H1 (cell line): ENCODE measurements around the gene FAM24B. TPM values are rescaled to one million over a fixed set of nuclear protein-coding genes. Genes with fewer than 3 reads are reported as not detected.

ENCODE experiments used
- CTCF ChIA-PET: fragments of 300-600 bp; sonication (Branson Sonifier 250); formaldehyde crosslinking; loops from one replicate; lab custom pipeline; 2021; ENCODE audit not compliant: partially characterized antibody; lab: Charles Lee
- POLR2A ChIA-PET: fragments of 300-600 bp; sonication (Branson Sonifier 250); formaldehyde crosslinking; loops from one replicate; lab custom pipeline; 2021; ENCODE audit warnings: inconsistent platforms; ENCODE audit not compliant: partially characterized antibody; lab: Charles Lee
- DNase-seq, 2 experiments: peaks; one replicate each; pipeline versions ENCODE4 v3.0.0 to v3.0.0-alpha.2; 2010 to 2022; ENCODE audit warnings: low spot score in 2 of 2, low read depth in 1 of 2, mixed read lengths in 1 of 2
- FAIRE-seq: peaks from 2 replicates; lab custom pipeline; 2011; peaks lifted over from hg19 to GRCh38; lab: Jason Lieb, UNC
- H2AFZ ChIP-seq: 2 replicates; pipeline ENCODE4 v1.8.1; 2012; ENCODE audit warnings: low read length, inconsistent platforms
- H2AK5ac ChIP-seq: 2 replicates; pipeline ENCODE4 v1.6.1; 2013; ENCODE audit warnings: low read depth, low read length
- H2BK120ac ChIP-seq: replicated peaks from 2 replicates; pipeline ENCODE3; 2013; ENCODE audit warnings: low read depth, low read length, inconsistent platforms
- H2BK12ac ChIP-seq: 2 replicates; pipeline ENCODE4 v1.6.1; 2013; ENCODE audit warnings: low read depth, low read length
- H2BK15ac ChIP-seq: 2 replicates; pipeline ENCODE4 v1.6.1; 2013; ENCODE audit warnings: low read length
- H2BK20ac ChIP-seq: 2 replicates; pipeline ENCODE4 v1.6.1; 2013; ENCODE audit warnings: low read length
- H2BK5ac ChIP-seq: 2 replicates; pipeline ENCODE4 v1.6.1; 2013; ENCODE audit warnings: low read depth, low read length
- H3K14ac ChIP-seq: 2 replicates; pipeline ENCODE4 v1.6.1; 2013; ENCODE audit warnings: inconsistent platforms; ENCODE audit not compliant: insufficient read length
- H3K18ac ChIP-seq: 2 replicates; pipeline ENCODE4 v1.6.1; 2013; ENCODE audit warnings: low read length; ENCODE audit errors: extremely low read depth
- H3K23ac ChIP-seq: 2 replicates; pipeline ENCODE4 v1.6.1; 2013; ENCODE audit warnings: inconsistent platforms; ENCODE audit not compliant: insufficient read length
- H3K23me2 ChIP-seq: 2 replicates; pipeline ENCODE4 v1.6.1; 2013; ENCODE audit warnings: low read depth, low read length
- H3K27ac ChIP-seq: 2 replicates; pipeline ENCODE4 v1.6.1; 2011; ENCODE audit warnings: low read depth, low read length, inconsistent platforms
- H3K27me3 ChIP-seq, 4 experiments: replicated peaks in 1 of 4; 1 replicate in 1 of 4; 2 replicates in 3 of 4; pipeline versions ENCODE4 v1.6.1 to v1.8.1; 2011 to 2013; ENCODE audit warnings: low read length in 3 of 4, mild to moderate bottlenecking in 3 of 4, inconsistent platforms in 2 of 4, mixed read lengths in 2 of 4, moderate library complexity in 1 of 4; ENCODE audit not compliant: control insufficient read depth in 3 of 4, insufficient read depth in 3 of 4; ENCODE audit errors: extremely low read depth in 1 of 4
- H3K36me3 ChIP-seq, 4 experiments: 2 replicates each; pipeline versions ENCODE4 v1.6.1 to v1.8.1; 2011 to 2013; ENCODE audit warnings: mild to moderate bottlenecking in 4 of 4, low read length in 3 of 4, moderate library complexity in 2 of 4, control low read depth in 1 of 4, inconsistent platforms in 1 of 4; ENCODE audit not compliant: insufficient read depth in 4 of 4, control insufficient read depth in 2 of 4
- H3K4ac ChIP-seq: replicated peaks from 2 replicates; pipeline ENCODE3; 2013; ENCODE audit warnings: low read length, low read depth, mixed read lengths, inconsistent platforms; ENCODE audit not compliant: insufficient read length
- H3K4me1 ChIP-seq, 4 experiments: replicated peaks in 1 of 4; 1 replicate in 1 of 4; 2 replicates in 3 of 4; pipeline versions ENCODE4 v1.6.1 to v1.8.1; 2011 to 2013; ENCODE audit warnings: low read length in 3 of 4, inconsistent platforms in 2 of 4, mixed read lengths in 1 of 4; ENCODE audit not compliant: insufficient read depth in 4 of 4, control insufficient read depth in 3 of 4
- H3K4me2 ChIP-seq, 2 experiments: 2 replicates each; pipeline versions ENCODE4 v1.6.1 to v1.8.1; 2011 to 2013; ENCODE audit warnings: low read depth in 2 of 2, low read length in 2 of 2, control low read depth in 1 of 2, inconsistent platforms in 1 of 2, mild to moderate bottlenecking in 1 of 2; ENCODE audit not compliant: insufficient read depth in 1 of 2
- H3K4me3 ChIP-seq, 4 experiments: fragments of 200-600, 300-600 bp in 1 of 4; sonication (generic), shearing (Covaris generic), sonication (Bioruptor Twin) in 1 of 4; 2 replicates each; pipeline versions ENCODE4 v1.5.1 to v1.8.1; 2011 to 2016; ENCODE audit warnings: low read length in 4 of 4, low read depth in 3 of 4, control low read depth in 2 of 4, inconsistent platforms in 2 of 4, mild to moderate bottlenecking in 2 of 4, mixed read lengths in 1 of 4, moderate library complexity in 1 of 4; ENCODE audit not compliant: insufficient read depth in 2 of 4; ENCODE audit errors: extremely low read depth in 1 of 4
- H3K56ac ChIP-seq: replicated peaks from 2 replicates; pipeline ENCODE3; 2013; ENCODE audit warnings: low read depth, mild to moderate bottlenecking, mixed read lengths, low read length, inconsistent platforms; ENCODE audit not compliant: insufficient read length
- H3K79me1 ChIP-seq: 2 replicates; pipeline ENCODE4 v1.6.1; 2013; ENCODE audit warnings: low read depth, low read length, control low read depth
- H3K79me2 ChIP-seq, 2 experiments: 2 replicates each; pipeline versions ENCODE4 v1.6.1 to v1.8.1; 2012 to 2013; ENCODE audit warnings: low read length in 2 of 2, mild to moderate bottlenecking in 2 of 2, inconsistent platforms in 1 of 2; ENCODE audit not compliant: insufficient read depth in 2 of 2, control insufficient read depth in 1 of 2
- H3K9ac ChIP-seq, 4 experiments: replicated peaks in 1 of 4; 1 replicate in 1 of 4; 2 replicates in 3 of 4; pipeline versions ENCODE4 v1.6.1 to v1.8.1; 2011 to 2013; ENCODE audit warnings: low read depth in 3 of 4, low read length in 3 of 4, control low read depth in 2 of 4, mild to moderate bottlenecking in 2 of 4, moderate library complexity in 2 of 4, inconsistent platforms in 1 of 4; ENCODE audit errors: extremely low read depth in 1 of 4
- H3K9me3 ChIP-seq, 2 experiments: 2 replicates each; pipeline versions ENCODE4 v1.6.1 to v1.8.1; 2012 to 2013; ENCODE audit warnings: mild to moderate bottlenecking in 2 of 2, moderate library complexity in 2 of 2, control low read depth in 1 of 2, inconsistent platforms in 1 of 2, low read depth in 1 of 2, low read length in 1 of 2, mixed read lengths in 1 of 2; ENCODE audit not compliant: insufficient read depth in 2 of 2
- H4K20me1 ChIP-seq, 2 experiments: replicated peaks in 1 of 2; 2 replicates each; pipeline versions ENCODE3 to v1.8.1; 2011 to 2013; ENCODE audit warnings: inconsistent platforms in 2 of 2, low read length in 2 of 2, mild to moderate bottlenecking in 1 of 2; ENCODE audit not compliant: insufficient read depth in 2 of 2, control insufficient read depth in 1 of 2
- H4K5ac ChIP-seq: 2 replicates; pipeline ENCODE4 v1.6.1; 2013; ENCODE audit warnings: low read length, low read depth, mixed read lengths, inconsistent platforms; ENCODE audit not compliant: insufficient read length
- H4K8ac ChIP-seq: 2 replicates; pipeline ENCODE4 v1.8.0; 2013; ENCODE audit warnings: mild to moderate bottlenecking, moderate library complexity, low read length, inconsistent platforms; ENCODE audit not compliant: insufficient read depth; ENCODE audit errors: extremely low read depth
- H4K91ac ChIP-seq: replicated peaks from 2 replicates; pipeline ENCODE3; 2013; ENCODE audit warnings: low read length, mixed read lengths, inconsistent platforms; ENCODE audit not compliant: insufficient read length
- ATF3 ChIP-seq: IDR thresholded peaks from 2 replicates; pipeline ENCODE4 v1.6.1; 2011; ENCODE audit warnings: low read depth, mild to moderate bottlenecking, low read length; ENCODE audit not compliant: insufficient read depth
- CBX5 ChIP-seq: fragments of 300-800, 300-1000 bp; sonication (generic); IDR thresholded peaks from 2 replicates; pipeline ENCODE4 v1.7.1; 2016; ENCODE audit warnings: antibody characterized with exemption, low read length, low read depth
- CEBPB ChIP-seq: IDR thresholded peaks from 2 replicates; pipeline ENCODE4 v1.6.1; 2012; ENCODE audit warnings: low read depth, low read length
- GABPA ChIP-seq: IDR thresholded peaks from 2 replicates; pipeline ENCODE4 v1.6.1; 2011; ENCODE audit warnings: mild to moderate bottlenecking, low read length, moderate library complexity, borderline replicate concordance; ENCODE audit not compliant: insufficient read depth
- NANOG ChIP-seq: IDR thresholded peaks from 2 replicates; pipeline ENCODE4 v1.6.1; 2011; ENCODE audit warnings: low read length, low read depth, mild to moderate bottlenecking, inconsistent platforms; ENCODE audit not compliant: insufficient read depth, poor library complexity, severe bottlenecking
- NRF1 ChIP-seq: IDR thresholded peaks from 2 replicates; pipeline ENCODE4 v1.6.1; 2011; ENCODE audit warnings: mild to moderate bottlenecking, low read depth, low read length, improper control_type of control experiment
- RNF2 ChIP-seq: fragments of 200-900, 300-1000 bp; sonication (generic); IDR thresholded peaks from 2 replicates; pipeline ENCODE4 v1.7.1; 2016; ENCODE audit warnings: borderline replicate concordance, low read depth, mild to moderate bottlenecking, antibody characterized with exemption, low read length; ENCODE audit not compliant: poor library complexity, severe bottlenecking; ENCODE audit errors: missing control alignments
- SIRT6 ChIP-seq: IDR thresholded peaks from one replicate; pipeline ENCODE4 v1.7.1; 2012; ENCODE audit warnings: low read length, inconsistent platforms
- TCF12 ChIP-seq: IDR thresholded peaks from 2 replicates; pipeline ENCODE4 v1.6.1; 2011; ENCODE audit warnings: low read depth, mild to moderate bottlenecking, low read length
- TEAD4 ChIP-seq: IDR thresholded peaks from 2 replicates; pipeline ENCODE4 v1.6.1; 2012; ENCODE audit warnings: low read depth, low read length, inconsistent platforms, mixed read lengths
- polyA plus RNA-seq, 7 experiments: library from polyadenylated mRNA; depleted of rRNA in 3 of 7; stranded (reverse) in 5 of 7; unstranded in 2 of 7; fragments of >200 nt in 5 of 7; fragments of 200-250 nt in 2 of 7; gene quantifications; 1 replicate in 5 of 7; 2 replicates in 1 of 7; 4 replicates in 1 of 7; pipeline versions ENCODE4 v1.2.1 to v1.2.3, GENCODE V29; 2011 to 2013; ENCODE audit warnings: missing spikeins in 2 of 7, mixed read lengths in 2 of 7
- total RNA-seq: library from RNA; stranded (reverse); fragmentation: NEBNext Ultra II Directional; extraction: Animal tissue kit (Norgen Biotek cat#: 25700); gene quantifications from 2 replicates; pipeline ENCODE4 v1.2.1, GENCODE V29; 2021
- TF ChIP-seq, protein P1 (sequence below): IDR thresholded peaks from 2 replicates; pipeline ENCODE4 v1.6.1; 2012; ENCODE audit warnings: inconsistent platforms

Gene FAM24B
- total and polyA plus RNA-seq, 2 of the 8 experiments (the other 6 are each of a cell fraction or from before 2014, with no cell fraction given): 0.50 to 0.56 TPM

GRCh38 chr10:122841569-122841968 lies 37.8 kb downstream of the FAM24B start:
- Histone ChIP-seq H3K79me2 (no peaks in the 10 kb centered on the region; a peak in 1 of 4 replicates), H2AK5ac (no peak overlapping the region), H3K18ac (no peak overlapping the region), H3K23me2 (no peaks in the 10 kb centered on the region; the same call in 1 of the 2 replicates), H4K5ac (no peak overlapping the region), H2BK15ac (no peak overlapping the region), H4K8ac (no peak overlapping the region), H3K56ac (no peak overlapping the region), H2AFZ (no peak overlapping the region), H3K4me3 (no peak overlapping the region), H3K27ac (no peak overlapping the region), H3K27me3 (no peaks in the 10 kb centered on the region), H3K4me2 (no peak overlapping the region), H2BK20ac (no peak overlapping the region), H3K9ac (no peak overlapping the region; a peak in 1 of 7 replicates), H3K4ac (no peak overlapping the region), H3K23ac (no peak overlapping the region), H4K91ac (no peak overlapping the region), H3K14ac (no peak overlapping the region), H3K4me1 (peaks cover 0 to 5% (median 0%) of the 10 kb centered on the region in 4 experiments; a peak in 1 of 7 replicates), H2BK5ac (no peak overlapping the region), H2BK12ac (no peak overlapping the region)
- FAIRE-seq (no peak), DNase-seq (no peak)
- CTCF ChIA-PET: interaction anchor here (0.9 kb wide), 1 partner anchor 192 kb away, joined by 3 read pairs; no protein-coding TSS in a partner anchor
- TF ChIP-seq TEAD4 (no peak), NANOG (no peak), TCF12 (no peak), SIRT6 (no peak), CBX5 (no peak), NRF1 (no peak), RNF2 (no peak), CEBPB (no peak), ATF3 (no peak), GABPA (no peak)
- TF ChIP-seq, protein P1, sequence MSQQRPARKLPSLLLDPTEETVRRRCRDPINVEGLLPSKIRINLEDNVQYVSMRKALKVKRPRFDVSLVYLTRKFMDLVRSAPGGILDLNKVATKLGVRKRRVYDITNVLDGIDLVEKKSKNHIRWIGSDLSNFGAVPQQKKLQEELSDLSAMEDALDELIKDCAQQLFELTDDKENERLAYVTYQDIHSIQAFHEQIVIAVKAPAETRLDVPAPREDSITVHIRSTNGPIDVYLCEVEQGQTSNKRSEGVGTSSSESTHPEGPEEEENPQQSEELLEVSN: no peak
- TF ChIP-seq, all 59 proteins: peak for 0
- Histone ChIP-seq H3K79me1 (no peaks in the 10 kb centered on the region), H3K36me3 (peaks cover 0 to 39% (median 16%) of the 10 kb centered on the region in 4 experiments; a peak in 5 of 8 replicates), H3K9me3 (peaks cover 6 to 12% of the 10 kb centered on the region in 2 experiments; a peak in 3 of 4 replicates), H4K20me1 (no peaks in the 10 kb centered on the region), H2BK120ac (no peak overlapping the region)
- POLR2A ChIA-PET: no interaction called here
